Stimulated activated CD8-positive, alpha-beta memory T cell treated with anti-CD3 and anti-CD28 coated beads, Interleukin-12 subunit alpha, Interleukin-12 subunit beta, amount 100 ng/mL, for 1 hour (primary cell): ENCODE data around the gene SORBS1.

Experiments
- DNase-seq: peaks from one replicate; pipeline ENCODE4 v3.0.0-alpha.2; 2020; ENCODE audit warnings: low read depth

SORBS1 gene

GRCh38 chr10:95561177-95561863, at the start of gene SORBS1:
TSS of gene SORBS1 (minus strand) at chr10:95561371. CDS start at chr10:95441135, 120,236 bp downstream.
- DNase-seq = peak; percentile 71

- no peak for DNase-seq
These were observed 49.6 kb upstream of the SORBS1 start for GRCh38 chr10:95610727-95611126.

GRCh38 chr10:95606922-95607321, 45.8 kb upstream of the SORBS1 start:
- no peak for DNase-seq

GRCh38 chr10:95605163-95605562, 44.0 kb upstream of the SORBS1 start:
- no peak for DNase-seq

GRCh38 chr10:95604630-95605029, 43.5 kb upstream of the SORBS1 start:
- no peak for DNase-seq

GRCh38 chr10:95602382-95602781, 41.2 kb upstream of the SORBS1 start:
- no peak for DNase-seq

- DNase-seq = peak; percentile 8
These were observed 40.0 kb upstream of the SORBS1 start for GRCh38 chr10:95601116-95601719.

- no peak for DNase-seq
These were observed 39.0 kb upstream of the SORBS1 start for GRCh38 chr10:95600158-95600557.

GRCh38 chr10:95597788-95598187, 36.6 kb upstream of the SORBS1 start:
- no peak for DNase-seq

GRCh38 chr10:95588025-95588424, 26.9 kb upstream of the SORBS1 start:
- no peak for DNase-seq

- DNase-seq = no peak
These were observed 18.8 kb upstream of the SORBS1 start for GRCh38 chr10:95579835-95580535.

GRCh38 chr10:95579292-95579691, 18.1 kb upstream of the SORBS1 start:
- no peak for DNase-seq

- DNase-seq = no peak
These were observed 17.4 kb upstream of the SORBS1 start for GRCh38 chr10:95578619-95579018.

- no peak for DNase-seq
These were observed 13.6 kb upstream of the SORBS1 start for GRCh38 chr10:95574649-95575365.

GRCh38 chr10:95573964-95574604, 12.9 kb upstream of the SORBS1 start:
- DNase-seq = no peak

GRCh38 chr10:95573527-95573926, 12.4 kb upstream of the SORBS1 start:
- DNase-seq = no peak

- no peak for DNase-seq
These were observed 11.1 kb upstream of the SORBS1 start for GRCh38 chr10:95572131-95572820.

- no peak for DNase-seq
These were observed 10.2 kb upstream of the SORBS1 start for GRCh38 chr10:95571390-95571789.

- no peak for DNase-seq
These were observed 8.2 kb upstream of the SORBS1 start for GRCh38 chr10:95569368-95569767.

- no peak for DNase-seq
These were observed 6.9 kb upstream of the SORBS1 start for GRCh38 chr10:95567903-95568630.

- DNase-seq = no peak
These were observed 5.0 kb upstream of the SORBS1 start for GRCh38 chr10:95566136-95566535.
